Stimulated activated CD4-positive, alpha-beta T cell treated with anti-CD3 and anti-CD28 coated beads, Interleukin-12 subunit alpha, Interleukin-12 subunit beta, amount 100 ng/mL, for 4 hours (primary cell): ENCODE data around the gene CRTC1.

Experiments used
- DNase-seq: peaks from one replicate; pipeline ENCODE4 v3.0.0-alpha.2; 2020

The CRTC1 gene

DNA sequence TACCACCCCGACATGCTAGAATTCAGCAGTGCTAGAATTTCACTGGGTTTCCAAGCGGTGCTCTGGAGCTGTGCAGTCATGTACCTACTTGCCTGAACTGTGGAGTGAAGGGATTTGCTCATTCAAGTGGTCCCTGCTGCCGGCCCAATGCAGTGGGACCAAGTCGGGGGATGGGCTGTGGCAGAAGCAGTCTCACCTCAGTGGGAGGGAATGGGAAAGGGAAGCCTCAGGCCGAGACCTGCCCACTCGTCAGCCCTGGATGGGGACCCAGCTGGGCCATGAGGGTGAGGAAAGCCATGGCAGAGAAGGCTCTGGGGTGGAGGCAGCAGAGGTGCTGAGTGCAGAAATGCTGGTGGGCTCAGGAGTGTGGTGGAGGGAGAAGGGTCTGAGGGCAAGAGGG lies 31.7 kb upstream of the CRTC1 start:
- DNase-seq: no peak

- DNase-seq: no peak
Measured at GRCh38 chr19:18653853-18654252, 29.6 kb upstream of the CRTC1 start.

GRCh38 chr19:18654469-18654868 lies 29.0 kb upstream of the CRTC1 start:
- DNase-seq: no peak

DNA sequence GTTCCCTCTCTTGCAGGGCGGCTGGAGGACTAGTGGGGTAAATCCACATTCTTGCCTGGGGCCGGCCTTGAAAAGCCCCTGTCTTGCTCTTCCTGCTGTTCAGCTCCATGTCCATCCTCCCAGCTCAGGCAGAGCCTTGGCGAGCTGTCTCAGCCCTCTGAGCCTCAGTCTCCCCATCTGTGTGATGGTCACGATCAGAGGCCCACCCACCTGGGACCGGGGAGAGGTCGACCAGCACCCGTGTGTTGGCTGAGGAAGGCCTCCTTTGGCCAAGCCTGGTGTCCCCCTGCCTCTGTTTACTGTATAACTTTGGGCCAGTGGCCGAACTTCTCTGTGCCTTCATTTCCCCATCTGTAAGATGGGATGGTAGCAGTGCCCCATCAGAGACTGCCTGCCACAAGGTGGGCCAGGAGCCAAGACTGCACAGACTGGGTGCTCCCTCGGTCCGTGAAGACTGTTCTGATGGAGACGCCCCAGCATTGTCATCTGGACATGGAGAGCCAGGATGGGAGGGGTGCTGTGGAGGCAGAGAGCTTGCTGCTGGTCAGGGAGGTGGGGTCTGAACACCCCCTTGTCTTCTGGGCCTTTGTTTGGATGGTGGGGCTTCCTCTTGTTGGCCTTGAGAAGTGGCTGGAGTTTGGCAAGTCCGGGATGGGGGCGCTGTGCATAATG lies 28.2 kb upstream of the CRTC1 start:
- DNase-seq: no peak

DNA sequence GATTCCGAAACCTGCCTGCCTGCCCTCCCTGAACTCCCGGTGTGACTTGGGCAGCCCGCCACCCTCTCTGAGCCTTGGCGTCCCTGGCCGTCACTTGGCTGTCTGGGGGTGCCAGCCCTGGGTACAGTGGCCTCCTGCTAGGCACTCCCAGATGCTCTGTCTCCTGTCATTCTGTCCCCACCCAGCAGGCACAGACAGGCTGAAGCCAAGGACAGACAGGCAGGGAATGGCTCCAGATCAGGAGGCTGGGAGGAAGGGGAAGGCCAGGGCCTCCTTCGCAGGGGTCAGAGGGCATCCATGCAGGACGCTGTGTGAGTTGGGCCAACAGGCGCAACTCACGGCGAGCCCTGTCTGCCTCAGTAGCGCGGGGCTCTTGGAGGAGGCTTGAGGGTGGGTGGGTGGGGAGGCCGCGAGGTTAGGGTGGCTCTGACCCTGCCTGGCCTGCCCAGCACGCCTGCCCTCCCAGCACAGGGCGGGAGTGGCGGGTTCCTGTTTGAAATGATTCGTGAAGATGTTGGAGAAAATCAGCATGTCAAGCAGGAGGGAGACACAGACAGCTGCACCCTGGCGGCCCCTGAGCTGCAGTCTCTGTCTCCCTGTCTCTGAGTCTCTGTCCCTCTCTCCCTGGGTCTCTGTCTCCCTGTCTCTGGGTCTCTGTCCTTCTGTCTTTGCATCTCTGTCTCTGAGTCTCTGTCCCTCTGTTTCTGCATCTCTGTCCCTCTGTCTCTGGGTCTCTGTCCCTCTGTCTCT lies 27.0 kb upstream of the CRTC1 start:
- DNase-seq: no peak

DNA sequence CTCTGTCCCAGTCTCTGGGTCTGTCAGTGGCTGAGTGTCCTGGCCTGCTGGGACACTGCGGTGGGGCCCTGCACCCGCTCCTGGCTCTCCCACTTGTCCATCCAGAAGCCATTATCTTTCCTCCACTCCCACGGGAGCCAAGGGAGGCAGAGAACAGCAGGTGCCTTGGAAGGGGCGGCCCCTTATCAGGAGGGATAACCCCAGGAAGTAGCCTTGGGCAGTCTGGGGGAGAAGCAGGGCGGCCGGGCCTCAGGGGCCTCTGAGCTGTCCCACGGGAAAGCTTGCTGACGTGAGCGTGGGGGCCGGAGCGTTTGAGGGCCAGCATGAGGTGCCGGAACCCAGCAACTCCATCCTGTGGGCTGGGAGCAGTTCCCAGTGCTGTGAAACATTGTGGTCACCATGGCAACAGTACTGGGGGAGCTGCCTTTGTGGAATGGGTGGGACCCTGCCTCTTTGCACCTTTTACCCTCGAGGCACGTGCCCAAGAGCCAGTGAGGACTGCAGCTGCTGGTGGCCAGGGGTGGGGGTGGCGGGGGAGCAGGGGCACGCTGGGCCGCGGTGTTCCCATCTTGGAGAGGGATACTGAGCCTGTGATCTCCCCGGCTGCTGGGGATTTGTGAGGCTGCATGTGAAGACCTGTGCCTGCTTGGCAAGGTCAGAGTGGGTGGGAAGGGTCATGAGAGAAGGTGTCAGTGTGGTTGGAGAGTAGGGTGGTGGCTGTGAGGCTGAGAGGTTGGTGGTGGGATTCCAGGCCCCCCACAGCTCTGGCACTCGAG lies 25.7 kb upstream of the CRTC1 start:
- DNase-seq: no peak

DNA sequence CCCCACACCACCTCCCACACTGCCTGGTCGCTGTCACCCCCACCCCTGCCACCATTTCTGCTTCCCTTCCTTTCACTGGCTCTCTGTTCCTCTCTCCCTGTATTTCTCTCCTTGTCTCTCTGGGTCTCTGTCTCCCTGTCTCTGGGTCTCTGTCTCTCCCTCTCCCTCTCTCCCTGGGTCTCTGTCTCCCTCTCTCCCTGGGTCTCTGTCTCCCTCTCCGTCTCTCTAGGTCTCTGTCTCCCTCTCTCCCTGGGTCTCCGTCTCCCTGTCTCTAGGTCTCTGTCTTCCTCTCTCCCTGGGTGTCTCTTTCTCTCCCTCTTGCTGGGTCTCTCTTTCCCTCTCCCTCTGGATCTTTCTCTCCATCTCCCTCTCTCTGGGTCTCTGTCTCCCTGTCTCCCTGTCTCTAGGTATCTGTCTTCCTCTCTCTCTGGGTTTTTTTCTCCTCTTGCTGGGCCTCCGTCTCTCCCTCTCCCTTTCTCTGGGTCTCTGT lies 25.1 kb upstream of the CRTC1 start:
- DNase-seq: no peak

DNA sequence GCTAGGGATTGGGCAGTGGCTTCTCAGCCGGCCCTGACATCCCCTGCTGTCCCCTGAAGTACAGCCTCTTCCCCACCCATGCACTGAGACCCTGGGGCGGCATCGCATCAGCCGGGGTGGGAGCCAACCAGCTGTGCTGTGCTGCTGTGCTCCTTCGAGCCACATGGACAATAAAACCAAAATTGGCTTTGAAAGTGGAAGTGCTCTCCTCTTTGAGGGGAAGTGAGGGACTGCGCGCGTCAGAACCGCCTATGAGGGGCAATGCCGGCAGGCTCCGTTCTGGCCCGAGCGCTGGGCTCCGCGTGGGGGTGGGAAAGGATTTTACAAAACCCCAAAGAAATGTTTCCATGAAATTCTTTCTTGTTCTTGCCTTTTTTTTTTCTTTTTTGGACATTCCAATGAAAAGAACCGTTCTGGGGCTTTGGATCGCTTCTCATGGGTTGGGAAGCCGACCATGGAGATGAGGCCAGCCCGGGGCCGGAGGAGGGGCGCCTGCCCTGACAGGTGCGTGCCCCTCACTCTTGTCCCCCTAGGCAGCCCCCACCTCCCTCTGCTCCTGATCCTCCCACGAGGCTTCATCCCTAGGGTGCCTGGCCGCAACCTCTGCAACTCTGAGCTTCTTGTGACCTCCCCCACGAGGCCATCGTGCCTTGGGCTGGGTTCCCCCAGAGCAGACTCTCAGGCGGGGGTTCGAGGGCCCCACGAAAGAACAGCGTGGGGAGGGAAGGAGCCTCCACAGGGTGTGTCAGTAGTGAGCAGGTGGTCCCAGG lies 24.0 kb upstream of the CRTC1 start:
- no peak for DNase-seq

DNA sequence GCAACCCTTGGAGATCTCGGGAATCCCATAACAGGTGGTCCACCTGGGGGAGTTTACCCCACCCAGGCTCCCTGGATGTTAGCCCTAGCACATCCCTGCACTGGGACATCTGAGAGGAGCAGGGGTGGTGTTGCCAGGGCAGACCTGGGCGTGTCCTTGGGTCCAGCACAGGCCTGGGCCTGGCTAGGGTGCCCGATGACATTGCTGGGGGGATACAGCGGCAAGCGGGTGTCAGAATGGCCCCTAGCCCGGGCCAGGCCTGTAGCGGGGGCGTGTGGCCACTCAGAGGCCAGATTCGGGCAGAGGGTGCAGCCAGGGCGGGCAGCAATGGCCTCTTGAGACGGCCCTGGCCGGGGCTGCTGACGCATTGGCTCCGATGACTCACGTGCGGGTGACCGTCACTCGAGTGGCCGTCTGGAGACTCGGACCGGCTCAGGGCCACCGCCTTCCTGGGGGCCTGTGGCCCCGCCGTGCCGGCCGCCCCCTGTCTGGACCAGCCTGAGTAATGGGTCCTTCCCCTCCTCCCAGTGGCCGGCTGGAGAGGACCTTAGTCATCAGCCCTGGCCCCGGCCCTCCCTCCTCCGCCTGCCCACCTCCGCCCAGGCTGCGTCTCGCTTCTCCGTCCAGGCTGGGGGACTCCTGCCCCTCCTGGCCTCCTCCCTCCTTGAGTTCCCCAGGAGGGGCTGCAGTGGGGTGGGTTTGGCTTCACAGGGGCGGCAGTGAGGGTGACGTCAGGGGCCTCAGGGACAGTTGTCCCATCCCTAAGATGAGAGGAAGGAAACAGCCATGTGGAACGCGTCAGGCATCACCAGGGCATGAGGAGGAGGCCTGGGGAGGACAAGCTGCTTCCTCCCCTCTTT lies 23.2 kb upstream of the CRTC1 start:
- no peak for DNase-seq

- no peak for DNase-seq
Measured at GRCh38 chr19:18660939-18661670, 22.4 kb upstream of the CRTC1 start.

GRCh38 chr19:18662972-18663732 lies 20.3 kb upstream of the CRTC1 start:
- no peak for DNase-seq

DNA sequence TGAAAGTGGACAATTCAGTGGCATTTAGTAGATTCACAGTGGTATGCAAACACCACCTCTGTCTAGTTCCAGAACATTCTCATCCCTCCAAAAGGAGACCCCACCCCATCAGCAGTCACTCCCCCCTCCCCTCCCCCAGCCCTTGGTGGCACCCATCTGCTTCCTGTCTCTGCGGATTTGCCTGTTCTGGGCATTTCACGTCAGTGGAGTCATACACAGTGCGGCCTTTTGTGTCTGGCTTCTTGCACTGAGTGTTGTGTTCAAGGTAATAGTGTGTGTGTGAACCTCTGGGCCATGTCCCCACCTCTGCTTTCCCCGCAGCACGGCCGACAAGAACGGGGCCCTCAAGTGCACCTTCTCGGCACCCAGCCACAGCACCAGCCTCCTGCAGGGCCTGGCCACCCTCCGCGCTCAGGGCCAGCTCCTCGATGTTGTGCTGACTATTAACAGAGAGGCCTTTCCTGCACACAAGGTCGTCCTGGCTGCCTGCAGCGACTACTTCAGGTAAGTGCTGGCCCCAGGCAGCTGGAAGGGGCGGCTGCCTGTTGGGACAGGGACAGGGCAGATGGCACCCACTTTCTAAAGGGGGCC lies 19.4 kb upstream of the CRTC1 start:
- no peak for DNase-seq

GRCh38 chr19:18665771-18666202 lies 17.7 kb upstream of the CRTC1 start:
- DNase-seq: no peak

GRCh38 chr19:18666317-18666716 lies 17.2 kb upstream of the CRTC1 start:
- no peak for DNase-seq

DNA sequence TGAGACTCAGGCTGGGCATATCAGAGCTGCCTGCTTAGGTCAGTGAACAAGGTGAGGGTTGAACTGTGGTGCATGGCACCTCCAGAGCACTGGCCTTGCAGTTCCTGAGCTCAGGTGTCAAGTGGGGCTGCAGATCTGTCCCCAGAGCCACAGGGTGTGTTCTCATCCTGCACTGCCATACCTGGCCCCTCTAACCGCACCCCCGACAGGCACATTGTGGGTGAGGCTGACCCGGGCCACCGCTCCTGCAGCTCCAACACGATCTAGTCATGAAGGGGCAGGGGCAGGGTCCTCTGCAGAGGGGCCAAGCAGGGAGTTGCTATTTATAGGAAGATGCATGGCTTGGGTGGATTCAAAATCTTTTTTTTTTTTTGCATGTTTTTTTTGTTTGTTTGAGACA lies 16.7 kb upstream of the CRTC1 start:
- no peak for DNase-seq

DNA sequence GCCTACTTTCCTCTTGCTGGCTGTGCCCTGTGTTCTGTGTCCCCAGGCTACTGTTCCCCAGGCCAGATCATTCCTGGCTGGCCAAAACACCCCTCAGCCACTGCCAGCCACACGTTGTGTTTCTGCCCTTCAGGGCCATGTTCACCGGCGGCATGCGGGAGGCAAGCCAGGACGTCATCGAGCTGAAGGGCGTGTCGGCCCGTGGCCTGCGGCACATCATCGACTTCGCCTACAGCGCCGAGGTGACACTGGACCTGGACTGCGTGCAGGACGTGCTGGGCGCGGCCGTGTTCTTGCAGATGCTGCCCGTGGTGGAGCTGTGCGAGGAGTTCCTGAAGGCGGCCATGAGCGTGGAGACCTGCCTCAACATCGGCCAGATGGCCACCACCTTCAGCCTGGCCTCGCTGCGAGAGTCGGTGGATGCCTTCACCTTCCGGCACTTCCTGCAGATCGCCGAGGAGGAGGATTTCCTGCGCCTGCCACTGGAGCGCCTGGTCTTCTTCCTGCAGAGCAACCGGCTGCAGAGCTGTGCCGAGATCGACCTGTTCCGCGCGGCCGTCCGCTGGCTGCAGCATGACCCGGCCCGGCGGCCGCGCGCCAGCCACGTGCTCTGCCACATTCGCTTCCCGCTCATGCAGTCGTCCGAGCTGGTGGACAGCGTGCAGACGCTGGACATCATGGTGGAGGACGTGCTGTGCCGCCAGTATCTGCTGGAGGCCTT lies 15.8 kb upstream of the CRTC1 start:
- DNase-seq: no peak

GRCh38 chr19:18668252-18668631 lies 15.2 kb upstream of the CRTC1 start:
- no peak for DNase-seq

DNA sequence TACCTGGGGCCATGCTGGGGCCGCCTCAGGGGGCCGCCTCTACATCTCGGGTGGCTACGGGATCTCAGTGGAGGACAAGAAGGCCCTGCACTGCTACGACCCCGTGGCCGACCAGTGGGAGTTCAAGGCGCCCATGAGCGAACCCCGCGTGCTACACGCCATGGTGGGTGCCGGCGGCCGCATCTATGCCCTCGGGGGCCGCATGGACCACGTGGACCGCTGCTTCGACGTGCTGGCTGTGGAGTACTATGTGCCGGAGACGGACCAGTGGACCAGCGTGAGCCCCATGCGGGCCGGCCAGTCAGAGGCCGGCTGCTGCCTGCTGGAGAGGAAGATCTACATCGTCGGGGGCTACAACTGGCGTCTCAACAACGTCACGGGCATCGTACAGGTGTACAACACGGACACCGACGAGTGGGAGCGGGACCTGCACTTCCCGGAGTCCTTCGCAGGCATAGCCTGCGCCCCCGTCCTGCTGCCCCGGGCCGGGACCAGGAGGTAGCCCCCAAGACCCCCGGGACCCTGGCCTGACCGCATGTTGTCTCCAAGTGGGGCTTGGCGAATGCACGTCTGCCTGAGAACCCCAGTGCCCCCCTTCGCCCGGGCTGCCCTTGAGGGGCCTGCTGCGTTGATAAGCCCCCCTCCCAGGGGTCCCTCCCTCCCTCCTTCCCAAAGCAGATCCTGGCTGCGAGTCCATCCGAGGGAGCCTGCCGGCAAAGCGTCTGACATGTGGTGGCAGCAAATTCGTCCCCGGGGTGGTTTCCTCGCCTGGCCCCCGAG lies 14.5 kb upstream of the CRTC1 start:
- no peak for DNase-seq

DNA sequence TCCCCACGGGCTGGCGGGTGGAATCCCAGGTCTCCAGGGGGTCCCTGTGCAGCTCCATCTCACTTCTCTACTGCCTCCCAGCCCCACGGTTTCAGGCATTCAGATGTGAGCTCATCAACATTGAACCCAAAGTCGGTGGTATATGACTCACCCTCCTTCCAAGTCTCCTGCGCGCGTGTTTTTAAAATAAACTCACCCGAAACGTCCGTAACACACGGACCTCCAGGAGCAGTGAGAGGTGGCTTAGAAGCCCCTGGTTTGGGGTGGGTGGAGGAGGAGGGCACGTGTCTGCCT lies 14.0 kb upstream of the CRTC1 start:
- no peak for DNase-seq
